Measurements from ENCODE around the gene FBRSL1.
A peak's percentile ranks its signal among the peaks of the same experiment; 100 is the strongest.

FBRSL1 gene

DNA sequence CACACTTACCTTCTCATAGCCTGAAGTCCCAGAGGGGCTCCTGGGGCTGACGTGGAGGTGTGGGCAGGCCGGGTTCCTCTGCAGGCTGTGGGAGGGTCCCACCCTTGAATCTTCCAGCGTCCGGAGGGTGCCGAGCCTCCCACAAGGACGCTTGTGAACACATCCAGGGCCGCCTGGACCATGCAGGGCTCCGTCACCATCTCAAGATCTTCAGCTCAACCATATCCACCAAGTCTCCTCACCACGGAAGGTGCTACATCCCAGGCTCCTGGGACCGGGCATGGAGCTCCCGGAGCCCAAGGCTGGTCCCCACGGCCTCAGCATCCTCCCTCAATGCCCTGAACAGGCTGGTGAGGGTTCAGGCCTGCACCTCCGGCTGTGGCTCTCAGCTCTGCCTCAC, 10.7 kb upstream of the FBRSL1 start:
- no peak for TF ChIP-seq Cebpa-rat (IDR thresholded peaks at IDR 0.05)
- Histone ChIP-seq H3K27me3 (peaks cover 0 to 27% (median 0%) of the 10 kb centered on the region in 11 experiments; a peak in 9 of 22 replicates), H3K9ac (peak overlapping the region in 6 of 11 experiments; percentile 10 to 66 (median 47); a peak in 8 of 22 replicates)

DNA sequence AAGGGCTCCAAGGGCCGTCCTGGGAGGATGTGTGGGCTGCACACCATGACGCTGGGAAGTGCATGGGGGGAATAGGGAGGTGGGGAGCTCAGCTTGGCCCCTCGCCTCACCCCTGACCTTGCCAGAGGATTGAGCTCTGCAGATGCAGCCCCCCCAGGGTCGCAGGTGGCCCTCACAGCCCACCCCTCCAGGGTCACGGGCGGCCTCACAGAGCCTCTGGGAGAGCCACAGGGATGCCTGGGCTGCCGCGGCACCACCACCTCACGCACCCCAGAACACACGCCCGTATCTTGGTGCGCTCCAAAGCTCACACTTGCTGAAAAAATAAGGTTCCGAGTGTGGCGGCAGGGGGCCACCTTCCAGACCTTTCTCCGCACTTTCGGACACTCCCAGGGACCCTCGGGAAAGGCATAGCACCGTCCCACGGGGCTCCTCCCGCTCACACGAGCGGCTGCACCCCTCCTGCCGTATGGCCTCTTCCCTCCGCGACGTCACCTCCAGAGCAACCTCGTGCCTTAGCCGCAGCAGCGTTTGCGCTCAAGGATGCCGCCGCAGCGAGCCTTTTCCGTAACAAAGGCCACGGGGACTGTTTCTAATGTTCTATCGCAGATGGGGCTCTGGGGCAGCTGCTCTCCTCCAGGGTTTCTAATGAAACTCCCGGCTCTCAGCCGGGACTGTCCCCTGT, 9.9 kb upstream of the FBRSL1 start:
- Histone ChIP-seq H3K4me1 (peaks cover 74 to 98% (median 95%) of the 10 kb centered on the region in 10 experiments), H3K4me2 (peak overlapping the region; percentile 74 to 99 (median 89)), H4K20me1 (peaks cover 0 to 4% (median 0%) of the 10 kb centered on the region in 11 experiments; a peak in 1 of 22 replicates), H3K27me3 (peaks cover 0 to 27% (median 0%) of the 10 kb centered on the region in 11 experiments; a peak in 9 of 22 replicates), H3K4me3 (peak overlapping the region in 1 of 10 experiments; percentile 8; a peak in 1 of 20 replicates), H3K9ac (peak overlapping the region in 8 of 11 experiments; percentile 15 to 66 (median 47); a peak in 14 of 22 replicates), H3K27ac (peak overlapping the region in 10 of 11 experiments; percentile 10 to 59 (median 42); a peak in 17 of 22 replicates), H3K36me3 (no peaks in the 10 kb centered on the region), H3K9me3 (replicated peaks in 1 of 11) (no peaks in the 10 kb centered on the region)
- no peak for TF ChIP-seq Cebpa-rat (IDR thresholded peaks at IDR 0.05)

More for the DNA sequence above, 10.7 kb upstream of the FBRSL1 start:
- Histone ChIP-seq H4K20me1 (peaks cover 0 to 4% (median 0%) of the 10 kb centered on the region in 11 experiments; a peak in 1 of 22 replicates), H3K4me3 (peak overlapping the region in 1 of 10 experiments; percentile 8; a peak in 1 of 20 replicates), H3K36me3 (no peaks in the 10 kb centered on the region), H3K4me2 (peak overlapping the region; percentile 74 to 99 (median 89)), H3K9me3 (replicated peaks in 1 of 11) (peaks cover 0 to under 1% (median 0%) of the 10 kb centered on the region in 11 experiments; a peak in 2 of 22 replicates), H3K4me1 (peaks cover 74 to 90% (median 87%) of the 10 kb centered on the region in 10 experiments), H3K27ac (peak overlapping the region in 5 of 11 experiments; percentile 18 to 53 (median 34); a peak in 4 of 22 replicates)

DNA sequence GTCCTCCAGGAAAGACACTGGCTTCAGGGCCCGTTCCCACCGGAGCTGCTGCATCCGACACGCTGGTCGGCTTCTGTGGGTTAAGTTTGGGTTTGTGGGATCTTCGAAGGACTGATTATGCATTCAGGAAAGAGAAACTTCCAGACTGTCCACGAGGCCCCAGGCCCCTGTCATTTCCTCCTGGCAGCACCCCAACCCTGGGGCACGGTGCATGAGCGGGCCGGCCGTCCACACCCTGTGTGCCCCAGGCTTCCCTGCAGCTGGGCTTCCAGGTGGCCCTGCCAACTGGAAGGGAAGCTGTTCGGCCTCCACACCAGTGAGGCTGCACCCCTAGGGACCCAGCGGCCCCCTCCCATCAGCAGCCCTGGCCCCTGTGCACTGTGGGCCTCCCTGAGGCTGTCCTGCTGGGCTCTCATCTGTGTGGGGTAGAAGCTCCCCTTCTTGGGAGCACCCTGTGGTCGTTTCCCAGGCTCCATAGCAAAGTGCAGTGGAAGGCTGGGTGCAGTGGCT, 9.3 kb upstream of the FBRSL1 start:
- Histone ChIP-seq H3K4me2 (peak overlapping the region; percentile 74 to 99 (median 89)), H3K4me1 (peaks cover 72 to 99% (median 96%) of the 10 kb centered on the region in 10 experiments), H3K27ac (peak overlapping the region in 10 of 11 experiments; percentile 10 to 59 (median 42); a peak in 18 of 22 replicates), H3K9me3 (replicated peaks in 1 of 11) (peaks cover 0 to 2% (median 0%) of the 10 kb centered on the region in 11 experiments; a peak in 1 of 22 replicates), H4K20me1 (peaks cover 0 to 4% (median 0%) of the 10 kb centered on the region in 11 experiments; a peak in 1 of 22 replicates), H3K36me3 (no peaks in the 10 kb centered on the region), H3K27me3 (peaks cover 0 to 27% (median 0%) of the 10 kb centered on the region in 11 experiments; a peak in 9 of 22 replicates), H3K4me3 (no peak overlapping the region; a peak in 1 of 20 replicates), H3K9ac (peak overlapping the region in 8 of 11 experiments; percentile 15 to 66 (median 44); a peak in 14 of 22 replicates)
- TF ChIP-seq Cebpa-rat (IDR thresholded peaks at IDR 0.05) = no peak

DNA sequence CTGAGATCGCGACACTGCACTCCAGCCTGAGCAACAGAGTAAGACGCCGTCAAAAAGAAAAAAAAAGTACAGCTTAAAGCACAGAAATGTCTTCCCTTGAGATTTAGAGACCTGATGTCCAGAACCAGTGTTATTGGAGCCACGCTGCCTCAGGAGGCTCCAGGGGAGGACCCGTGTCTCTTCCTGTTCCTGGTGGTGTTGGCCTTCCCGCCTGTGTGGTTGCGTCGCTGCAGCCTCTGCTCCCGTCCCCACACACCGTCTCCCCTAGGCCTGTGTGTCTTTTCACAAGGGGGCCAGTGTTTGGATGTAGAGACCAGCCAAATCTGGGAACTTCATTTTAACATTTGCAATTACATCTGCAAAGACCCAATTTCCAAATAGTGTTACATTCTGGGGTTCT, 8.6 kb upstream of the FBRSL1 start:
- H3K27me3 ChIP-seq = peaks cover 0 to 27% (median 0%) of the 10 kb centered on the region in 11 experiments; a peak in 9 of 22 replicates

DNA sequence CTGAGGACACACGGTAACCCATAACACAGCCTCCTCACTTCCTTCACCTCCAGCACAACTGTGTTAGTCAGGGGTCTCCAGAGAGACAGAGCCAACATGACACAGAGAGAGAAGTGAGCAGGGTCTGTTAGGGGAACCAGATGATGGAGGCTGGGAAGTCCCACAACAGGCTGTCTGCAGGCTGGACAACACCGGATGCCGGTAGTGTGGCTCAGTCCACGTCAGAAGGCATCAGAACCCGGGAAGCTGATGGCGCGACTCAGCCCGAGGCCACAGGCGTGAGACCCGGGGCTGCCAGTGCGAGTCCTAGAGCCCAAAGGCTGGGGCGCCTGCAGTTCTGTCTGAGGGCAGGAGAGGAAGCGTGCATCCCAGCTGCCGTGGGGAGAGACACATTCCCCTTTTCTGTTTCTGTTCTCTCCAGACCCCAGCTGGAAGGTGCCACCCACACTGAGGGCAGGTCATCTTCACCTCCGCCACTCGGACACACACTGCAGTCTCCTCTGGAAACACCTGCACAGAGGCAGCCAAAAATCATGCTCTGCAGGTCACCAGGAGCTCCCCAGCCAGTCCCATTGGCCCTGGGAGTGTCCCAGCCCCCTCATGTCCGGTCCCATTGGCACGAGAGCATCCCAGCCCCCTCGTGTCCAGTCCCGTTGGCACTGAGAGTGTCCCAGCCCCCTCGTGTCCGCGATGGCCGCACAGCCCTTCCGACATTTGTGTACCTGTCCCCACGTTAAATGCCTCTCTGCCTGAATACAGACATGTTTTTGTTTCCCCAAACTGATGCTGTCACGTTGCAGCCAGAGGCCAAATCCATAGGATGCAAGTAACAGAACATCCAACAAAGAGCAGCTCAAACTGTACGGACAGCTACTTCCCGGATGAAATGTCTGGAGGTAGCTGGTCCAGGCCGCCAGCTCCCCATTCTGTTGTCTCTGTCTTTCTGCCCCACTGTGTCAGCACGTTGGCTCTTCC, 7.9 kb upstream of the FBRSL1 start:
- Histone ChIP-seq H4K20me1 (peaks cover 0 to 4% (median 0%) of the 10 kb centered on the region in 11 experiments; a peak in 1 of 22 replicates), H3K27ac (peak overlapping the region in 9 of 11 experiments; percentile 12 to 59 (median 45); a peak in 14 of 22 replicates), H3K4me2 (peak overlapping the region; percentile 74 to 99 (median 89)), H3K27me3 (peaks cover 0 to 27% (median 0%) of the 10 kb centered on the region in 11 experiments; a peak in 9 of 22 replicates), H3K4me1 (peaks cover 66 to 99% (median 96%) of the 10 kb centered on the region in 10 experiments), H3K9me3 (replicated peaks in 1 of 11) (peaks cover 0 to 5% (median 0%) of the 10 kb centered on the region in 11 experiments; a peak in 1 of 22 replicates), H3K4me3 (no peak overlapping the region), H3K36me3 (no peaks in the 10 kb centered on the region), H3K9ac (peak overlapping the region in 6 of 11 experiments; percentile 15 to 53 (median 21); a peak in 3 of 22 replicates)
- TF ChIP-seq Cebpa-rat (IDR thresholded peaks at IDR 0.05) = no peak

More for the DNA sequence above, 8.6 kb upstream of the FBRSL1 start:
- Histone ChIP-seq H3K36me3 (no peaks in the 10 kb centered on the region), H3K9ac (peak overlapping the region in 8 of 11 experiments; percentile 8 to 53 (median 36); a peak in 6 of 22 replicates), H3K4me3 (no peak overlapping the region), H3K4me1 (peaks cover 66 to 99% (median 96%) of the 10 kb centered on the region in 10 experiments), H3K27ac (peak overlapping the region in 9 of 11 experiments; percentile 11 to 59 (median 45); a peak in 14 of 22 replicates), H3K9me3 (replicated peaks in 1 of 11) (peaks cover 0 to 5% (median 0%) of the 10 kb centered on the region in 11 experiments; a peak in 1 of 22 replicates), H3K4me2 (peak overlapping the region; percentile 74 to 99 (median 89)), H4K20me1 (peaks cover 0 to 4% (median 0%) of the 10 kb centered on the region in 11 experiments; a peak in 1 of 22 replicates)
- TF ChIP-seq Cebpa-rat (IDR thresholded peaks at IDR 0.05) = no peak

DNA sequence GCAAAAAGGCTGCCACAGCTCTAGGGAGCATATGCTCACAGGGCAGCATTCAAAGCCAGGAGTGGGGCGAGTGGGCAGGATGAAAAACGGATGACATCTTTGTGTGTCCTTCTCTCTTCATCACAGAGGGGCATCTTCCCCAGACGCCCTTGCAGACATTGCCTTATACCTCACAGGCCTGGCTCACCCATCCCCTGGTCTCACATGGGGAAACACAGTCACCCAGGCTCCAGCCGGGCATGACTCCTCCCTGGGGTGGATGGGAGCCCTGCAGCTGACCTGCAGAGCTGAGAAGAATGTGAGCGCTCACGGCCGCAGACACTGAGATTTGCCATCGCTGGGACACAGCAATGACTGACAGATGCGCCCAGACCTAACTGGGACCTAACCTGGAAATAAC, 7.2 kb upstream of the FBRSL1 start:
- peaks cover 66 to 99% (median 96%) of the 10 kb centered on the region in 10 experiments for H3K4me1 ChIP-seq
- H3K27ac ChIP-seq = peak overlapping the region in 1 of 11 experiments; percentile 53; a peak in 1 of 22 replicates
- no peak overlapping the region for H3K4me3 ChIP-seq
- H3K9ac ChIP-seq = 0 out of 22 replicates have a peak overlapping the region, but pooled peaks of 1 of the 11 experiments have one; percentile 21
- peaks cover 0 to 5% (median 0%) of the 10 kb centered on the region in 11 experiments; a peak in 1 of 22 replicates for H3K9me3 ChIP-seq (replicated peaks in 1 of 11)
- peaks cover 0 to 27% (median 0%) of the 10 kb centered on the region in 11 experiments; a peak in 9 of 22 replicates for H3K27me3 ChIP-seq
- TF ChIP-seq Cebpa-rat (IDR thresholded peaks at IDR 0.05) = no peak
- peak overlapping the region; percentile 74 to 99 (median 89) for H3K4me2 ChIP-seq
- H4K20me1 ChIP-seq = peaks cover 0 to 4% (median 0%) of the 10 kb centered on the region in 11 experiments; a peak in 1 of 22 replicates
- no peaks in the 10 kb centered on the region for H3K36me3 ChIP-seq

DNA sequence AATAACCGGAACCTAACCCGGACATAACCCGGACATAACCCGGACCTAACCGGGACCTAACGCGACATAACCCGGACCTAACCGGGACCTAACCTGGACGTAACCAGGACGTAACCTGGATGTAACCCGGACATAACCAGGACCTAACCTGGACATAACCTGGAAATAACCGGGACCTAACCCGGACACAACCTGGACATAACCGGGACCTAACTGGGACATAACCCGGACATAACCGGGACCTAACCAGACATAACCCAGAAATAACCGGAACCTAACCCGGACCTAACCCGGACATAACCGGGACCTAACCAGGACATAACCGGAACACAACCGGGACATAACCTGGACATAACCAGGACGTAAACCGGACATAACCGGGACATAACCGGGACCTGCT, 6.7 kb upstream of the FBRSL1 start:
- H3K4me2 ChIP-seq = peak overlapping the region in 9 of 11 experiments; percentile 76 to 99 (median 90); a peak in 17 of 22 replicates
- H3K27ac ChIP-seq = no peak overlapping the region
- H3K4me1 ChIP-seq = peaks cover 66 to 99% (median 96%) of the 10 kb centered on the region in 10 experiments
- no peak for TF ChIP-seq Cebpa-rat (IDR thresholded peaks at IDR 0.05)
- peaks cover 0 to 27% (median 0%) of the 10 kb centered on the region in 11 experiments; a peak in 9 of 22 replicates for H3K27me3 ChIP-seq
- no peak overlapping the region for H3K9ac ChIP-seq
- peaks cover 0 to 4% (median 0%) of the 10 kb centered on the region in 11 experiments; a peak in 1 of 22 replicates for H4K20me1 ChIP-seq
- peaks cover 0 to 5% (median 0%) of the 10 kb centered on the region in 11 experiments; a peak in 1 of 22 replicates for H3K9me3 ChIP-seq (replicated peaks in 1 of 11)
- H3K4me3 ChIP-seq = no peak overlapping the region
- no peaks in the 10 kb centered on the region for H3K36me3 ChIP-seq
